ENCODE data around the gene SLN. TPM values are rescaled to one million over a fixed set of nuclear protein-coding genes. Genes with fewer than 3 reads are reported as not detected.

SLN gene
- not detected for total RNA-seq

GRCh38 chr11:107711861-107712755 lies at the start of gene SLN:
SLN (minus strand) TSS chr11:107712056.

Other genes starting within 250 kb of the SLN start
- 16.1 TPM for gene ALKBH8, start 146.3 kb downstream of the SLN start, total RNA-seq
- gene ELMOD1, start 120.9 kb downstream of the SLN start, total RNA-seq: 84.7 TPM
- gene SLC35F2, start 146.7 kb upstream of the SLN start, total RNA-seq: 11.5 TPM
- gene RAB39A, start 216.4 kb upstream of the SLN start, total RNA-seq: 27.0 TPM